SU-DHL-6 (cell line): Measurements from ENCODE around the gene OSBPL7.

Source experiments
- H2AFZ ChIP-seq: fragments of 200-600 bp; sonication (generic); 2 replicates; pipeline ENCODE4 v1.6.1; 2014; ENCODE audit warnings: low read depth, mild to moderate bottlenecking, moderate library complexity, mixed read lengths, antibody characterized with exemption, low read length; ENCODE audit not compliant: severe bottlenecking
- H3F3A ChIP-seq: fragments of 200-600 bp; shearing (Covaris generic); 2 replicates; pipeline ENCODE4 v1.6.0; 2016; ENCODE audit warnings: antibody characterized with exemption, mild to moderate bottlenecking; ENCODE audit not compliant: insufficient read depth
- H3K27ac ChIP-seq: fragments of 200-600 bp; sonication (generic); 2 replicates; pipeline ENCODE4 v1.5.1; 2016; ENCODE audit warnings: low read depth, mild to moderate bottlenecking, low read length, moderate library complexity, mixed read lengths
- H3K27me3 ChIP-seq: fragments of 200-600 bp; sonication (generic), shearing (Covaris generic); 2 replicates; pipeline ENCODE4 v1.6.0; 2014; ENCODE audit warnings: mild to moderate bottlenecking, low read length
- H3K36me3 ChIP-seq: fragments of 200-600 bp; sonication (generic); 2 replicates; pipeline ENCODE4 v1.6.1; 2014; ENCODE audit warnings: mild to moderate bottlenecking, low read length, mixed read lengths
- H3K4me2 ChIP-seq: fragments of 300-600, 200-600 bp; shearing (Covaris generic), sonication (generic); 2 replicates; pipeline ENCODE4 v1.6.0; 2014; ENCODE audit warnings: low read length, low read depth, mild to moderate bottlenecking; ENCODE audit not compliant: poor library complexity, severe bottlenecking
- H3K4me3 ChIP-seq: fragments of 200-600 bp; sonication (generic); 2 replicates; pipeline ENCODE4 v1.5.1; 2014; ENCODE audit warnings: antibody characterized with exemption, low read length, mild to moderate bottlenecking, mixed read lengths; ENCODE audit not compliant: insufficient read depth, poor library complexity, severe bottlenecking
- H3K79me2 ChIP-seq: fragments of 200-600 bp; sonication (generic); 2 replicates; pipeline ENCODE4 v1.6.1; 2014; ENCODE audit warnings: mild to moderate bottlenecking, low read length, moderate library complexity; ENCODE audit not compliant: insufficient read depth
- H3K9ac ChIP-seq: fragments of 200-600 bp; sonication (generic); 2 replicates; pipeline ENCODE4 v1.7.0; 2014; ENCODE audit warnings: mild to moderate bottlenecking, low read length
- H3K9me2 ChIP-seq: fragments of 200-600 bp; sonication (generic); replicated peaks from 2 replicates; pipeline ENCODE4 v1.6.1; 2014; ENCODE audit warnings: low read length; ENCODE audit not compliant: insufficient read depth
- H3K9me3 ChIP-seq: fragments of 200-600 bp; sonication (generic); 2 replicates; pipeline ENCODE4 v1.6.1; 2014; ENCODE audit warnings: low read length, mixed read lengths; ENCODE audit not compliant: insufficient read depth
- H4K20me1 ChIP-seq: fragments of 200-600 bp; sonication (generic); 2 replicates; pipeline ENCODE4 v1.6.1; 2014; ENCODE audit warnings: low read depth, mild to moderate bottlenecking, antibody characterized with exemption, low read length, moderate library complexity, mixed read lengths
- EZH2phosphoT487 ChIP-seq: fragments of 200-600 bp; sonication (generic), shearing (Covaris generic); conservative IDR thresholded peaks from 2 replicates; pipeline ENCODE4 v1.6.1; 2018; ENCODE audit warnings: mild to moderate bottlenecking, antibody characterized with exemption, low read length, moderate library complexity, mixed read lengths
- TF ChIP-seq, protein P1 (sequence below): fragments of 200-600 bp; sonication (generic); IDR thresholded peaks from one replicate; pipeline ENCODE4 v1.5.1; 2017; ENCODE audit warnings: antibody characterized with exemption, mild to moderate bottlenecking, low read length, moderate library complexity; ENCODE audit not compliant: insufficient read depth, poor library complexity, severe bottlenecking

The OSBPL7 gene

DNA sequence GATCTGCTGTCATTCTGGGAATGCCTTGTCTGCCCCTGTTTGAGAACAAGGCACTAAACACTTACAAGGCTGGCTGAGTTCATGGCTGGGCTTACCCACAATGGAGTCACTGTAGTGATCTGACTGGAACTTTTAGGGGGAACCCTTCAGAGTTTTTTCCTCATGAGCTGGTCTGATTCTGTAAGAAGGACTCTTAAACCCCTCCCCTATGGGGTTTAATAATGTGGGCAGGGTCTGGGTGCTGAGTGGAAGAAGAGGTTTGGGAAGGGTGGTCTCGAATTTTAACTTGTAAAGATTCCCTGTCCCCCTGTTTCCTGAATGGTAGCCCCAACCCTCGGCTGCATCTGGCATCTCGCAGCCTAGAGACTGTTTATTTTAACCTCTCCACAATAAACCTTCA lies 30.6 kb downstream of the OSBPL7 start:
- Histone ChIP-seq H4K20me1 (no peaks in the 10 kb centered on the region), H3K9me3 (no peaks in the 10 kb centered on the region), H3K4me2 (no peak overlapping the region), H3K79me2 (no peaks in the 10 kb centered on the region), H3K4me3 (no peak overlapping the region), H3K9me2 (no peaks in the 10 kb centered on the region), H3K36me3 (no peaks in the 10 kb centered on the region), H3F3A (no peaks in the 10 kb centered on the region), H3K9ac (no peak overlapping the region), H3K27me3 (0 out of 2 replicates have a peak, but pooled peaks cover 3% of the 10 kb centered on the region), H2AFZ (no peak overlapping the region), H3K27ac (no peak overlapping the region)
- no peak for TF ChIP-seq EZH2phosphoT487
- TF ChIP-seq, protein P1, sequence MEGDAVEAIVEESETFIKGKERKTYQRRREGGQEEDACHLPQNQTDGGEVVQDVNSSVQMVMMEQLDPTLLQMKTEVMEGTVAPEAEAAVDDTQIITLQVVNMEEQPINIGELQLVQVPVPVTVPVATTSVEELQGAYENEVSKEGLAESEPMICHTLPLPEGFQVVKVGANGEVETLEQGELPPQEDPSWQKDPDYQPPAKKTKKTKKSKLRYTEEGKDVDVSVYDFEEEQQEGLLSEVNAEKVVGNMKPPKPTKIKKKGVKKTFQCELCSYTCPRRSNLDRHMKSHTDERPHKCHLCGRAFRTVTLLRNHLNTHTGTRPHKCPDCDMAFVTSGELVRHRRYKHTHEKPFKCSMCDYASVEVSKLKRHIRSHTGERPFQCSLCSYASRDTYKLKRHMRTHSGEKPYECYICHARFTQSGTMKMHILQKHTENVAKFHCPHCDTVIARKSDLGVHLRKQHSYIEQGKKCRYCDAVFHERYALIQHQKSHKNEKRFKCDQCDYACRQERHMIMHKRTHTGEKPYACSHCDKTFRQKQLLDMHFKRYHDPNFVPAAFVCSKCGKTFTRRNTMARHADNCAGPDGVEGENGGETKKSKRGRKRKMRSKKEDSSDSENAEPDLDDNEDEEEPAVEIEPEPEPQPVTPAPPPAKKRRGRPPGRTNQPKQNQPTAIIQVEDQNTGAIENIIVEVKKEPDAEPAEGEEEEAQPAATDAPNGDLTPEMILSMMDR, result no peak

DNA sequence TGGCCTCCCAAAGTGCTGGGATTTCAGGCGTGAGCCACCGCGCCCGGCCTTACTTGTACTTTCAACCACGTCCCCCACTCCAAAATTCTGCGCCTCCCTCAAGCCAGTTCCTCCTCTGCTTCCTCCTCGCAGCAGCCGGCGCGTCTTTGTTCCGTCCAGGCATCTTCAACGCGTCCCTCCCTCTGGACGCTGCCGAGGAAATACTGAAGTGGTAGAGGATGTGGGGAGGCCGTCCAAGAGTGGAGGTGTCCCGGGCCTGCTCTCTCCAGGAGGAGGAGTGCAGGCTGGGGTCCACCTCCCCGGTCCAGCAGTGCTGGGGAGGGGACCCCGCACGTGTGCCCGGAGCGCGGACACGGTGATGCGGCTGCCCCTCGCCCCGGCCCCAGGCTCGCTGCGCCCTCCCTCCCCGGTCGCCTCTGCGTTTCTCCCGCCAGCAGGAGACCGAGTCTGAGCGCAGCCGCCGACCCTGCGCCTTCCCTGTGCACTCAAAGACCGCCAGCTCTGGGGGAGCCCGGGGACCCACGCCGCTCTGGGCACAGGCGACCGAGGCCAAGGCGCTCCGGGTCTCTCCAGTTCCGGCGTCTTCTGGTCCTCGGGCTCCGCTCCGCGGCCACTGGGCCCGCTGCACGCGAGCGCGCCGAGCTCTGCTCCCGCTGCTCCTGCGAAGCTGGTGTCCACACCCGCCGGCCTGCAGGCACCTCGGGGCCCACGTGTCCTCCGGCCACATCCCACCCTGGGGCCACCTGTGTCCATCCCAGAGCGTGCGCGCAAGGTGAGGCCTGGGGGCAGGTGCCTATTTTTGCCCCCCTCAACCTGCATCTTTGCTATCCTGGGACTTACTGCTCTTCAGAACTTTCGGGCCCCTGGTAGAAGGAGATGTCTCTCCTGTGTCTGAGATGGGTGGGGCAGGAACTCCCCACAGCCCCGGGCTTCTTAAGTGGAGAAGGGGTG lies 31.7 kb downstream of the OSBPL7 start:
- H3K36me3 ChIP-seq, result no peaks in the 10 kb centered on the region
- no peaks in the 10 kb centered on the region for H3K79me2 ChIP-seq
- TF ChIP-seq, protein P1, result no peak
- no peak for TF ChIP-seq EZH2phosphoT487
- H4K20me1 ChIP-seq, result no peaks in the 10 kb centered on the region
- H3K9ac ChIP-seq, result no peak overlapping the region
- H3K4me3 ChIP-seq, result no peak overlapping the region
- no peaks in the 10 kb centered on the region for H3K9me2 ChIP-seq
- H3K9me3 ChIP-seq, result no peaks in the 10 kb centered on the region
- no peak overlapping the region for H2AFZ ChIP-seq
- no peak overlapping the region for H3K4me2 ChIP-seq
- H3K27ac ChIP-seq, result no peak overlapping the region
- no peaks in the 10 kb centered on the region for H3F3A ChIP-seq
- 0 out of 2 replicates have a peak, but pooled peaks cover 3% of the 10 kb centered on the region for H3K27me3 ChIP-seq

DNA sequence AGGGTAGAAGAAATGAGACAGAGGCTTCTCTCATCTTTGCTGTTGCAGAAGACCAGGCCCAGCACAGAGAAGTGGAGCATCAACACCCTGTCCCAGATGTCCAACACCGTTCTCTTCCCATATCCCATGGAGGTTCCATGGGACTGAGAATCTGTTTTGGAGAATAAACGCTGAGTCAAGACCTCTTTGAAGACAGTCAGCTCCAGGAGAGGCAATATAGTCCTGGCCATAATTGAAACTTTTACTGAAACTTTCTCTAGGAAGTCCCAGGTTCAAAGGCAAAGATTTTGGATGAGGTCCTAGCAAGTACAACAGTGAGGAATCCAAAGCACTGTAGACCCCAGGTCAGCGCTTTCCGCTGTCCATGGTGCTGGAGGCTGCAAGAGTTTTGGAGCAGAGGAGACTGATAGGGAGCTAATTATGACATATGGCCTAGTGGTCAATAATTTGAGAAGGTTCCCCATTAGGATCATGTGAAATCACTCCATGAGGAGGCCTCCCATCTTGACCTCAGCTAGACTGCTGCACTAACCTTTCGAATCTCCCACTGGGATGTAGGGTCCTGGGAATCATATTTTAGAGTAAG lies 36.0 kb downstream of the OSBPL7 start:
- Histone ChIP-seq H3K4me2 (no peak overlapping the region), H3K9me2 (no peaks in the 10 kb centered on the region), H3K36me3 (no peaks in the 10 kb centered on the region), H3K27me3 (no peaks in the 10 kb centered on the region), H3K9me3 (no peaks in the 10 kb centered on the region), H3F3A (no peaks in the 10 kb centered on the region), H4K20me1 (no peaks in the 10 kb centered on the region), H3K27ac (no peak overlapping the region), H3K4me3 (no peak overlapping the region), H3K9ac (no peak overlapping the region), H3K79me2 (no peaks in the 10 kb centered on the region), H2AFZ (no peak overlapping the region)
- TF ChIP-seq, protein P1, result no peak
- TF ChIP-seq EZH2phosphoT487, result no peak
